ENCODE measurements around the gene CD79B. TPM values are rescaled to one million over a fixed set of nuclear protein-coding genes. Genes with fewer than 3 reads are reported as not detected.

The CD79B gene
- polyA plus RNA-seq, 1 donor (not counting 4 experiments of a cell fraction or from before 2014, with no cell fraction given) = 0.07 TPM

DNA sequence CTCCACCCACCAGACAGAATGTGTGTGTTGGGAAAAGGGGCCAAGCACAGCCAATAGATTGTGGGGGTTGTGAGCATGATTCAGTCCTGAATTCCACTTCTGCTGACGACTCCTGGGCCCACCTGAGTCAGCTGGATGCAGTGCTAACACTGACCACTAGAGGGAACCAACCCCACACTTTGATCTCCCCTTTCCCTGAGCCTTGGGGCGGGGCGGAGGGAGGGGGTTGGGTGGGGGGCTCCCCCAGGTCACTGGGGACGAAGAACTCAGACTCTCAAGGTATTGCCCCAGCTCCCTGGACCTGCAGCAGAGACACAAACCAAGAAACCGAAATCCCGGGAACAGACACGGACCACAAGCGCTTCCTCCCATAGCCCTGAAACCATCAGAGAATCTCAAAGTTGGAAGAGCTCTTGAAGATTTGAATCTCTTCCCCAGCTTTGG lies 20.5 kb downstream of the CD79B start:
- Histone ChIP-seq H3K4me2 (ENCODE audit: control insufficient read depth, extremely low read depth, insufficient read depth, low read depth, low read length) (no peak overlapping the region), H3K9me1 (ENCODE audit: control insufficient read depth, extremely low read depth, insufficient read depth, low read length) (no peaks in the 10 kb centered on the region), H3K27ac (ENCODE audit: control insufficient read depth, insufficient read depth, low read length) (no peak overlapping the region), H3K36me3 (ENCODE audit: control insufficient read depth in 2 of 2, extremely low read depth in 1 of 2, insufficient read depth in 2 of 2, low read length in 2 of 2) (no peaks in the 10 kb centered on the region), H3K9ac (ENCODE audit: control insufficient read depth, extremely low read depth, insufficient read depth, low read length) (no peak overlapping the region), H3K27me3 (ENCODE audit: control insufficient read depth, extremely low read depth, insufficient read depth, low read length) (no peaks in the 10 kb centered on the region), H3K9me3 (ENCODE audit: control insufficient read depth, low read depth, low read length) (no peaks in the 10 kb centered on the region), H2AFZ (ENCODE audit: control insufficient read depth, low read length) (no peak overlapping the region), H3K79me2 (ENCODE audit: control insufficient read depth, insufficient read depth, low read length) (no peaks in the 10 kb centered on the region), H4K20me1 (ENCODE audit: control insufficient read depth, extremely low read depth, insufficient read depth, low read length) (no peaks in the 10 kb centered on the region), H3K4me3 (ENCODE audit: control insufficient read depth in 2 of 3, extremely low read depth in 1 of 3, insufficient read depth in 2 of 3, low read depth in 1 of 3, low read length in 3 of 3) (no peak overlapping the region), H3K4me1 (ENCODE audit: control insufficient read depth, extremely low read depth, insufficient read depth, low read length) (no peaks in the 10 kb centered on the region)
- no peak for DNase-seq (ENCODE audit: low read depth, low spot score)
- dilution Hi-C loops (cut with MboI; ENCODE audit: extremely low pct_ligation_motif_present, low sequenced_read_pairs) = no loop called here
- no peak for FAIRE-seq
- no peak for TF ChIP-seq EZH2 (IDR thresholded peaks at IDR 0.05; ENCODE audit: low read length)
- TF ChIP-seq CTCF (optimal IDR thresholded peaks at IDR 0.05 in 1 of 3, IDR thresholded peaks at IDR 0.05 in 1 of 3, conservative IDR thresholded peaks at IDR 0.05 in 1 of 3; ENCODE audit: extremely low read depth in 1 of 3, insufficient read depth in 2 of 3, low read length in 3 of 3) = peak; percentile 59 to 67 (median 63)

- DNase-seq (ENCODE audit: low read depth, low spot score) = no peak
- no peak within 1 kb of the TSS for H3K4me3 ChIP-seq (ENCODE audit: control insufficient read depth in 2 of 3, extremely low read depth in 1 of 3, insufficient read depth in 2 of 3, low read depth in 1 of 3, low read length in 3 of 3)
- no peaks in the 10 kb centered on the region for H3K4me1 ChIP-seq (ENCODE audit: control insufficient read depth, extremely low read depth, insufficient read depth, low read length)
- H4K20me1 ChIP-seq (ENCODE audit: control insufficient read depth, extremely low read depth, insufficient read depth, low read length) = no peaks in the 10 kb centered on the region
- H3K4me2 ChIP-seq (ENCODE audit: control insufficient read depth, extremely low read depth, insufficient read depth, low read depth, low read length) = no peak within 1 kb of the TSS
- H3K79me2 ChIP-seq (ENCODE audit: control insufficient read depth, insufficient read depth, low read length) = no peaks in the 10 kb centered on the region
- TF ChIP-seq CTCF (optimal IDR thresholded peaks at IDR 0.05 in 1 of 3, IDR thresholded peaks at IDR 0.05 in 1 of 3, conservative IDR thresholded peaks at IDR 0.05 in 1 of 3; ENCODE audit: extremely low read depth in 1 of 3, insufficient read depth in 2 of 3, low read length in 3 of 3) (no peak), EZH2 (IDR thresholded peaks at IDR 0.05; ENCODE audit: low read length) (no peak)
- dilution Hi-C loops (cut with MboI; ENCODE audit: extremely low pct_ligation_motif_present, low sequenced_read_pairs) = no loop called here
- no peak for FAIRE-seq
- H2AFZ ChIP-seq (ENCODE audit: control insufficient read depth, low read length) = no peak within 1 kb of the TSS
- H3K36me3 ChIP-seq (ENCODE audit: control insufficient read depth in 2 of 2, extremely low read depth in 1 of 2, insufficient read depth in 2 of 2, low read length in 2 of 2) = no peaks in the 10 kb centered on the region
- H3K9ac ChIP-seq (ENCODE audit: control insufficient read depth, extremely low read depth, insufficient read depth, low read length) = no peak within 1 kb of the TSS
- H3K9me3 ChIP-seq (ENCODE audit: control insufficient read depth, low read depth, low read length) = no peaks in the 10 kb centered on the region
- no peaks in the 10 kb centered on the region for H3K27me3 ChIP-seq (ENCODE audit: control insufficient read depth, extremely low read depth, insufficient read depth, low read length)
- no peak within 1 kb of the TSS for H3K27ac ChIP-seq (ENCODE audit: control insufficient read depth, insufficient read depth, low read length)
- H3K9me1 ChIP-seq (ENCODE audit: control insufficient read depth, extremely low read depth, insufficient read depth, low read length) = no peaks in the 10 kb centered on the region
These were observed 21.0 kb downstream of the CD79B start, which contains the start of gene CSHL1 for GRCh38 chr17:63911041-63911635. Gene CSHL1 (minus strand): TSS chr17:63911258. CDS start chr17:63911196, 62 bp downstream.

Measured in keratinocyte (primary cell).